ENCODE data around the gene KIF26A. TPM values are rescaled to one million over a fixed set of nuclear protein-coding genes. Genes with fewer than 3 reads are reported as not detected.

KIF26A gene
- polyA plus RNA-seq, 1 donor from 2014 or later: 11.2 TPM

GRCh38 chr14:104228221-104228620 is 89.8 kb downstream of the KIF26A start:
- Histone ChIP-seq H2AFZ (ENCODE audit: low read depth, low read length) (no peak overlapping the region), H4K20me1 (ENCODE audit: insufficient read depth) (no peaks in the 10 kb centered on the region), H3K27ac (ENCODE audit: low read length) (no peak overlapping the region), H3K79me2 (replicated peaks; ENCODE audit: insufficient read depth, low read length) (no peaks in the 10 kb centered on the region), H3F3A (ENCODE audit: insufficient read depth, low read length, poor library complexity, severe bottlenecking) (no peaks in the 10 kb centered on the region), H3K9me2 (ENCODE audit: insufficient read depth, low read length) (no peaks in the 10 kb centered on the region), H3K27me3 (ENCODE audit: insufficient read depth, low read depth, low read length) (no peaks in the 10 kb centered on the region), H3K4me3 (ENCODE audit: low read length) (no peak overlapping the region), H3K4me2 (ENCODE audit: low read length) (no peak overlapping the region), H3K9me3 (ENCODE audit: low read length) (no peaks in the 10 kb centered on the region), H3K9ac (ENCODE audit: low read length) (no peak overlapping the region), H3K36me3 (ENCODE audit: insufficient read depth, low read length) (no peaks in the 10 kb centered on the region)
- TF ChIP-seq RAD21 (conservative IDR thresholded peaks at IDR 0.05) (no peak), EP300 (conservative IDR thresholded peaks at IDR 0.05; ENCODE audit: poor library complexity, severe bottlenecking) (no peak), CTCF (IDR thresholded peaks at IDR 0.05; ENCODE audit: poor library complexity, severe bottlenecking) (no peak), EZH2 (IDR thresholded peaks at IDR 0.05; ENCODE audit: borderline replicate concordance, insufficient read depth, low read length, poor library complexity, severe bottlenecking) (no peak), TAF1 (IDR thresholded peaks at IDR 0.05; ENCODE audit: low read depth) (no peak), SMC3 (conservative IDR thresholded peaks at IDR 0.05; ENCODE audit: poor library complexity) (no peak), POLR2AphosphoS5 (IDR thresholded peaks at IDR 0.05) (no peak), REST (IDR thresholded peaks at IDR 0.05; ENCODE audit: borderline replicate concordance) (no peak), MXI1 (conservative IDR thresholded peaks at IDR 0.05; ENCODE audit: poor library complexity, severe bottlenecking) (no peak)

DNA sequence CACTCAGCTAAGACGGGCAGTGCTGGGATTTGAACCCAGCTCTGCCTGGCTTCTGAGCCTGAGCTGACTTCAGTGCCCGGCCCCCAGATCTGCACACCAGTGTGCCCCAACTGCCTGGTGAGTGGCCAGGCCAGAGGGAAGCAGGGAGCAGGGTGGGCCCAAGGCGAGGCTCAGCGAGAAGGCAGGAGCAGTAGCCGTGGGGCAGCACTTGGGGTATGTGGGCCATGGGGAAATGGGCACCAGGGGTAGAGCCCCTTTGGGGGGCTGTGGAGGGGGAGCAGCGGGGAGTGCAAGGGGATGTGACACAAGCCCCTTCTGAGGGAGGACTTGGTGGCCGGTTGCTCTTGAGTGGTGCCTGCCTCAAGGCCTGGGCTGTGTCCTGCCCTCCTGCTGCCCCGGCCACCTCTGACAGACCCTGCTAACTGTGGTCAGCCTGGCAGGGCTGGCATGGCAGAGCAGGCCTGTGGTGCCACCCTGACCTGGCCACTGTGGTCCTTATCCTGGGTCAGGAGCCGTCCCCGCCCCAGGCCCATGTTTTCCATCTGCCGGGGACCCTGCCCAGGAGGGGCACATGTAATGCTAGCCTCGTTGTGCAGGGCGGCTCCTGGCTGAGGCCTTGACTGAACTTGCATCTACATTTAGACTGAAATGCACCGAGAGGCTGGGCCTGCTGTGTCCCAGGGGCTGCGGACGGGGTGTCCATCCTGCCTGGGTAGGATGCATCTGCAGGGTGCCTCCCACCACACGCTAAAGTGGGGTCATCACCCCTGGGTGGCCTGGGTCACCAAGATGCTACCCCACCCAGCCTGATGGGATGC is 90.5 kb downstream of the KIF26A start:
- Histone ChIP-seq H3K79me2 (replicated peaks; ENCODE audit: insufficient read depth, low read length) (no peaks in the 10 kb centered on the region), H3K9me3 (ENCODE audit: low read length) (no peaks in the 10 kb centered on the region), H4K20me1 (ENCODE audit: insufficient read depth) (no peaks in the 10 kb centered on the region), H3K9ac (ENCODE audit: low read length) (no peak overlapping the region), H3K27me3 (ENCODE audit: insufficient read depth, low read depth, low read length) (no peaks in the 10 kb centered on the region), H3K36me3 (ENCODE audit: insufficient read depth, low read length) (no peaks in the 10 kb centered on the region), H2AFZ (ENCODE audit: low read depth, low read length) (no peak overlapping the region), H3K4me3 (ENCODE audit: low read length) (no peak overlapping the region), H3K9me2 (ENCODE audit: insufficient read depth, low read length) (no peaks in the 10 kb centered on the region), H3K27ac (ENCODE audit: low read length) (no peak overlapping the region), H3K4me2 (ENCODE audit: low read length) (no peak overlapping the region), H3F3A (ENCODE audit: insufficient read depth, low read length, poor library complexity, severe bottlenecking) (no peaks in the 10 kb centered on the region)
- TF ChIP-seq CTCF (IDR thresholded peaks at IDR 0.05; ENCODE audit: poor library complexity, severe bottlenecking) (no peak), SMC3 (conservative IDR thresholded peaks at IDR 0.05; ENCODE audit: poor library complexity) (no peak), EZH2 (IDR thresholded peaks at IDR 0.05; ENCODE audit: borderline replicate concordance, insufficient read depth, low read length, poor library complexity, severe bottlenecking) (no peak), REST (IDR thresholded peaks at IDR 0.05; ENCODE audit: borderline replicate concordance) (no peak), RAD21 (conservative IDR thresholded peaks at IDR 0.05) (no peak), TAF1 (IDR thresholded peaks at IDR 0.05; ENCODE audit: low read depth) (no peak), MXI1 (conservative IDR thresholded peaks at IDR 0.05; ENCODE audit: poor library complexity, severe bottlenecking) (no peak), EP300 (conservative IDR thresholded peaks at IDR 0.05; ENCODE audit: poor library complexity, severe bottlenecking) (no peak), POLR2AphosphoS5 (IDR thresholded peaks at IDR 0.05) (no peak)
